ENCODE data around the gene UTS2R. TPM values are rescaled to one million over a fixed set of nuclear protein-coding genes. Genes with fewer than 3 reads are reported as not detected.
"Not testable (repeated sequence)": the region's sequence is repeated elsewhere in the genome, so short reads cannot be mapped to it uniquely, and the experiment has no call there.

Gene UTS2R
- total RNA-seq, 4 donors from 2014 or later = not detected

- Histone ChIP-seq H3K27ac (no peak overlapping the region), H3K4me1 (peaks cover 0 to 13% (median 0%) of the 10 kb centered on the region in 3 donors), H3K4me3 (no peak overlapping the region), H3K9me3 (no peaks in the 10 kb centered on the region), H3K36me3 (no peaks in the 10 kb centered on the region), H3K27me3 (peaks cover 38% of the 10 kb centered on the region)
- no CpG with 5 or more reads among the region's 2 CpGs for WGBS, 2 donors (ENCODE audit: low coverage in 1 of 2)
- TF ChIP-seq POLR2A (IDR thresholded peaks at IDR 0.05) (no peak), EP300 (IDR thresholded peaks at IDR 0.05) (no peak), POLR2AphosphoS5 (IDR thresholded peaks at IDR 0.05) (no peak)
- TF ChIP-seq, protein P1, sequence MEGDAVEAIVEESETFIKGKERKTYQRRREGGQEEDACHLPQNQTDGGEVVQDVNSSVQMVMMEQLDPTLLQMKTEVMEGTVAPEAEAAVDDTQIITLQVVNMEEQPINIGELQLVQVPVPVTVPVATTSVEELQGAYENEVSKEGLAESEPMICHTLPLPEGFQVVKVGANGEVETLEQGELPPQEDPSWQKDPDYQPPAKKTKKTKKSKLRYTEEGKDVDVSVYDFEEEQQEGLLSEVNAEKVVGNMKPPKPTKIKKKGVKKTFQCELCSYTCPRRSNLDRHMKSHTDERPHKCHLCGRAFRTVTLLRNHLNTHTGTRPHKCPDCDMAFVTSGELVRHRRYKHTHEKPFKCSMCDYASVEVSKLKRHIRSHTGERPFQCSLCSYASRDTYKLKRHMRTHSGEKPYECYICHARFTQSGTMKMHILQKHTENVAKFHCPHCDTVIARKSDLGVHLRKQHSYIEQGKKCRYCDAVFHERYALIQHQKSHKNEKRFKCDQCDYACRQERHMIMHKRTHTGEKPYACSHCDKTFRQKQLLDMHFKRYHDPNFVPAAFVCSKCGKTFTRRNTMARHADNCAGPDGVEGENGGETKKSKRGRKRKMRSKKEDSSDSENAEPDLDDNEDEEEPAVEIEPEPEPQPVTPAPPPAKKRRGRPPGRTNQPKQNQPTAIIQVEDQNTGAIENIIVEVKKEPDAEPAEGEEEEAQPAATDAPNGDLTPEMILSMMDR (IDR thresholded peaks at IDR 0.05) = no peak
- no peak for ATAC-seq
These were observed 14.2 kb upstream of the UTS2R start for GRCh38 chr17:82357394-82357793.

DNA sequence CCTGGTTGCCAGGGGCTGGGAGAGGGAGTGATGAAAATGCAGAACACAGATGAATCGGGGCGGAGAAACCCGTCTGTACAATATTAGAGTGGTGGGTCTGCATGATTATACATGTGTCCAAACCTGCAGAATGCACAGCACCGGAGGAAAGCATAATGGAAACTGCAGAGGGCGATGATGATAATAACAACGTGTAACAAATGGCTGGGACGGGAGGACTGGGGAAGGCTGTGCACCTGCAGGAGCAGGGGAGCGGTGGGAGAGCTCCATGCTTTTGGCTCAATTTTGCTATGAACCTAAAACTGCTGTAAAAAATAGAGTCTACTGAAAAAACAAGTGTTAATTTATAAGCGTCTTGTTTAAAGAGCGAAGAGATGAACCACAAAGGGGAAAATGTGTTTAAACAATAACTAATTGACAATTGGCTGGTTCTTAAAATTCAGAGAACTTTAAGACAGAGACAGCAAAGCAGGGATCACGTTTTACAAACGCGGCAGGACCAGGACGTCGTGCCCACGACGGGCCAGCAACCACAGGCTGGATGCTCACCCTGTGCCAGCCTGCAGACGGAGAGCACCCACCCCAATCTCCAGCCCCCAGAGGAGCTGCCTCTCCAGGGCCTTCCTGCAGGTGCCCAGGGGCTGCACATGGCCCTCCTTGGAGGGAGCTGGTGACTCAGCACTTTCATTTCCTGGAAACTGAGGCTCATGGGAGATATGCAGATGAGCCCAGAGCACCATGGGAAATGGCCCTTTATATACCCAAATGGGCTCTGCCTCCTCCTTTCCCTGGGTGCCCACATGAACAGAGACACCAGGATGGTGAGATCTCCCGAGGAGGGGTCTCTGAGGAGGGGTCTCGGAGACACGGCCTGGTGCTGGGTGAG is 12.9 kb upstream of the UTS2R start, which contains the start of gene TEX19:
TEX19 (plus strand) TSS at position 783 of the 886 bp plus-strand sequence. CDS start 2,904 bp downstream, outside the sequence.
- H3K27me3 ChIP-seq = peaks cover 38% of the 10 kb centered on the region
- H3K36me3 ChIP-seq = no peaks in the 10 kb centered on the region
- H3K4me1 ChIP-seq = peaks cover 0 to 13% (median 0%) of the 10 kb centered on the region in 3 donors
- H3K27ac ChIP-seq = no peak within 1 kb of the TSS
- WGBS, 2 donors (ENCODE audit: low coverage in 1 of 2) = 57 to 68% methylated on average over 12 to 20 of the region's 21 CpGs
- H3K9me3 ChIP-seq = no peaks in the 10 kb centered on the region
- no peak within 1 kb of the TSS for H3K4me3 ChIP-seq
- no peak for ATAC-seq
- no peak for TF ChIP-seq POLR2A (IDR thresholded peaks at IDR 0.05)
- no peak for TF ChIP-seq EP300 (IDR thresholded peaks at IDR 0.05)
- TF ChIP-seq POLR2AphosphoS5 (IDR thresholded peaks at IDR 0.05) = no peak
- TF ChIP-seq, protein P1 (IDR thresholded peaks at IDR 0.05) = no peak

DNA sequence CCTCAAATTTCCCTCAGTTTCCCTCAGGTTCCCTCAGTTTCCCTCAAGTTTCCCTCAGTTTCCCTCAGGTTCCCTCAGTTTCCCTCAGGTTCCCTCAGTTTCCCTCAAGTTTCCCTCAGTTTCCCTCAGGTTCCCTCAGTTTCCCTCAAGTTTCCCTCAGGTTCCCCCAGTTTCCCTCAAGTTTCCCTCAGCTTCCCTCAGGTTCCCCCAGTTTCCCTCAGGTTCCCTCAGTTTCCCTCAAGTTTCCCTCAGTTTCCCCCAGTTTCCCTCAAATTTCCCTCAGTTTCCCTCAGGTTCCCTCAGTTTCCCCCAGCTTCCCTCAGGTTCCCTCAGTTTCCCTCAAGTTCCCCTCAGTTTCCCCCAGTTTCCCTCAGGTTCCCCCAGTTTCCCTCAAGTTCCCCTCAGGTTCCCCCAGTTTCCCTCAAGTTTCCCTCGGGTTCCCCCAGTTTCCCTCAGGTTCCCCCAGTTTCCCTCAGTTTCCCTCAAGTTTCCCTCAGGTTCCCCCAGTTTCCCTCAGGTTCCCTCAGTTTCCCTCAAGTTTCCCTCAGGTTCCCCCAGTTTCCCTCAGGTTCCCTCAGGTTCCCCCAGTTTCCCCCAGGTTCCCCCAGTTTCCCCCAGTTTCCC is 12.0 kb upstream of the UTS2R start:
- not testable (repeated sequence) for H3K9me3 ChIP-seq, H3K4me3 ChIP-seq, H3K27ac ChIP-seq, ATAC-seq, H3K36me3 ChIP-seq
- WGBS, 2 donors (ENCODE audit: low coverage in 1 of 2) = 40% methylated on average over 1 of the region's 1 CpG; no CpG with 5 or more reads in 1 of the 2 donors
- peaks cover 38% of the 10 kb centered on the region for H3K27me3 ChIP-seq
- peaks cover 0 to 13% (median 0%) of the 10 kb centered on the region in 3 donors for H3K4me1 ChIP-seq

DNA sequence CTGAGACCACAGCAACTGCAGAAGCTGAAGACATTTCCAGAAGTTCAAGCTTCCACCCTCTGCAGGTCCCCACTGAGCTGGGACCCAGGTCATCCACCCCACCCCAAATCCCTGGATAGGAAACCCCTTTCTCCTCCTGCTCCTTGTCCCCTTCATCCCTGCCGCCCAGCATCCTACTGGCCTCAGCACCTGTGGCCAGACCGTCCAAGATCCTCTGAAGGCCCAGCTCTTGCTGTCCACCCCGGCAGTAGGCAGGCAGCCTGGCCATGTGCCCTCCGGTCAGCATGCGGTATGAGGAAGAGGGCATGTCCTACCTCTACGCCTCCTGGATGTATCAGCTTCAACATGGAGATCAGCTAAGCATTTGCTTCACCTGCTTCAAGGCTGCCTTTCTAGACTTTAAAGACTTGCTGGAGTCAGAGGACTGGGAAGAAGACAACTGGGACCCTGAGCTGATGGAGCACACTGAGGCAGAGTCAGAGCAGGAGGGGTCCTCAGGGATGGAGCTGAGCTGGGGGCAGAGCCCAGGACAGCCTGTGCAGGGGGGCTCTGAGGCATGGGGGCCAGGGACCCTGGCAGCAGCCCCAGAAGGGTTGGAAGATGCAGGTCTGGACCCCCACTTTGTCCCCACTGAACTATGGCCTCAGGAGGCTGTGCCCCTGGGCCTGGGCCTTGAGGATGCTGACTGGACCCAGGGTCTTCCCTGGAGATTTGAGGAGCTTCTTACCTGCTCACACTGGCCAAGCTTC is 9.5 kb upstream of the UTS2R start:
- no peaks in the 10 kb centered on the region for H3K4me1 ChIP-seq
- 92 to 100% methylated on average over 1 to 4 of the region's 6 CpGs for WGBS, 2 donors (ENCODE audit: low coverage in 1 of 2)
- H3K4me3 ChIP-seq = no peak overlapping the region
- peaks cover 27% of the 10 kb centered on the region for H3K27me3 ChIP-seq
- TF ChIP-seq POLR2A (IDR thresholded peaks at IDR 0.05) (no peak), EP300 (IDR thresholded peaks at IDR 0.05) (no peak), POLR2AphosphoS5 (IDR thresholded peaks at IDR 0.05) (no peak)
- TF ChIP-seq, protein P1 (IDR thresholded peaks at IDR 0.05) = no peak
- H3K36me3 ChIP-seq = no peaks in the 10 kb centered on the region
- ATAC-seq = no peak
- no peaks in the 10 kb centered on the region for H3K9me3 ChIP-seq
- H3K27ac ChIP-seq = no peak overlapping the region
